H1 (cell line): ENCODE measurements around the gene ANKRD11. TPM values are rescaled to one million over a fixed set of nuclear protein-coding genes. Genes with fewer than 3 reads are reported as not detected.

Experiments used
- CTCF ChIA-PET: fragments of 300-600 bp; sonication (Branson Sonifier 250); formaldehyde crosslinking; loops from one replicate; lab custom pipeline; 2021; ENCODE audit not compliant: partially characterized antibody; lab: Charles Lee
- POLR2A ChIA-PET: fragments of 300-600 bp; sonication (Branson Sonifier 250); formaldehyde crosslinking; loops from one replicate; lab custom pipeline; 2021; ENCODE audit warnings: inconsistent platforms; ENCODE audit not compliant: partially characterized antibody; lab: Charles Lee
- DNase-seq, 2 experiments: peaks; one replicate each; pipeline versions ENCODE4 v3.0.0 to v3.0.0-alpha.2; 2010 to 2022; ENCODE audit warnings: low spot score in 2 of 2, low read depth in 1 of 2, mixed read lengths in 1 of 2
- FAIRE-seq: peaks from 2 replicates; lab custom pipeline; 2011; peaks lifted over from hg19 to GRCh38; lab: Jason Lieb, UNC
- H2AFZ ChIP-seq: 2 replicates; pipeline ENCODE4 v1.8.1; 2012; ENCODE audit warnings: low read length, inconsistent platforms
- H2AK5ac ChIP-seq: 2 replicates; pipeline ENCODE4 v1.6.1; 2013; ENCODE audit warnings: low read depth, low read length
- H2BK120ac ChIP-seq: replicated peaks from 2 replicates; pipeline ENCODE3; 2013; ENCODE audit warnings: low read depth, low read length, inconsistent platforms
- H2BK12ac ChIP-seq: 2 replicates; pipeline ENCODE4 v1.6.1; 2013; ENCODE audit warnings: low read depth, low read length
- H2BK15ac ChIP-seq: 2 replicates; pipeline ENCODE4 v1.6.1; 2013; ENCODE audit warnings: low read length
- H2BK20ac ChIP-seq: 2 replicates; pipeline ENCODE4 v1.6.1; 2013; ENCODE audit warnings: low read length
- H2BK5ac ChIP-seq: 2 replicates; pipeline ENCODE4 v1.6.1; 2013; ENCODE audit warnings: low read depth, low read length
- H3K14ac ChIP-seq: 2 replicates; pipeline ENCODE4 v1.6.1; 2013; ENCODE audit warnings: inconsistent platforms; ENCODE audit not compliant: insufficient read length
- H3K18ac ChIP-seq: 2 replicates; pipeline ENCODE4 v1.6.1; 2013; ENCODE audit warnings: low read length; ENCODE audit errors: extremely low read depth
- H3K23ac ChIP-seq: 2 replicates; pipeline ENCODE4 v1.6.1; 2013; ENCODE audit warnings: inconsistent platforms; ENCODE audit not compliant: insufficient read length
- H3K23me2 ChIP-seq: 2 replicates; pipeline ENCODE4 v1.6.1; 2013; ENCODE audit warnings: low read depth, low read length
- H3K27ac ChIP-seq: 2 replicates; pipeline ENCODE4 v1.6.1; 2011; ENCODE audit warnings: low read depth, low read length, inconsistent platforms
- H3K27me3 ChIP-seq, 4 experiments: replicated peaks in 1 of 4; 1 replicate in 1 of 4; 2 replicates in 3 of 4; pipeline versions ENCODE4 v1.6.1 to v1.8.1; 2011 to 2013; ENCODE audit warnings: low read length in 3 of 4, mild to moderate bottlenecking in 3 of 4, inconsistent platforms in 2 of 4, mixed read lengths in 2 of 4, moderate library complexity in 1 of 4; ENCODE audit not compliant: control insufficient read depth in 3 of 4, insufficient read depth in 3 of 4; ENCODE audit errors: extremely low read depth in 1 of 4
- H3K36me3 ChIP-seq, 4 experiments: 2 replicates each; pipeline versions ENCODE4 v1.6.1 to v1.8.1; 2011 to 2013; ENCODE audit warnings: mild to moderate bottlenecking in 4 of 4, low read length in 3 of 4, moderate library complexity in 2 of 4, control low read depth in 1 of 4, inconsistent platforms in 1 of 4; ENCODE audit not compliant: insufficient read depth in 4 of 4, control insufficient read depth in 2 of 4
- H3K4ac ChIP-seq: replicated peaks from 2 replicates; pipeline ENCODE3; 2013; ENCODE audit warnings: low read length, low read depth, mixed read lengths, inconsistent platforms; ENCODE audit not compliant: insufficient read length
- H3K4me1 ChIP-seq, 4 experiments: replicated peaks in 1 of 4; 1 replicate in 1 of 4; 2 replicates in 3 of 4; pipeline versions ENCODE4 v1.6.1 to v1.8.1; 2011 to 2013; ENCODE audit warnings: low read length in 3 of 4, inconsistent platforms in 2 of 4, mixed read lengths in 1 of 4; ENCODE audit not compliant: insufficient read depth in 4 of 4, control insufficient read depth in 3 of 4
- H3K4me2 ChIP-seq, 2 experiments: 2 replicates each; pipeline versions ENCODE4 v1.6.1 to v1.8.1; 2011 to 2013; ENCODE audit warnings: low read depth in 2 of 2, low read length in 2 of 2, control low read depth in 1 of 2, inconsistent platforms in 1 of 2, mild to moderate bottlenecking in 1 of 2; ENCODE audit not compliant: insufficient read depth in 1 of 2
- H3K4me3 ChIP-seq, 4 experiments: fragments of 200-600, 300-600 bp in 1 of 4; sonication (generic), shearing (Covaris generic), sonication (Bioruptor Twin) in 1 of 4; 2 replicates each; pipeline versions ENCODE4 v1.5.1 to v1.8.1; 2011 to 2016; ENCODE audit warnings: low read length in 4 of 4, low read depth in 3 of 4, control low read depth in 2 of 4, inconsistent platforms in 2 of 4, mild to moderate bottlenecking in 2 of 4, mixed read lengths in 1 of 4, moderate library complexity in 1 of 4; ENCODE audit not compliant: insufficient read depth in 2 of 4; ENCODE audit errors: extremely low read depth in 1 of 4
- H3K56ac ChIP-seq: replicated peaks from 2 replicates; pipeline ENCODE3; 2013; ENCODE audit warnings: low read depth, mild to moderate bottlenecking, mixed read lengths, low read length, inconsistent platforms; ENCODE audit not compliant: insufficient read length
- H3K79me1 ChIP-seq: 2 replicates; pipeline ENCODE4 v1.6.1; 2013; ENCODE audit warnings: low read depth, low read length, control low read depth
- H3K79me2 ChIP-seq, 2 experiments: 2 replicates each; pipeline versions ENCODE4 v1.6.1 to v1.8.1; 2012 to 2013; ENCODE audit warnings: low read length in 2 of 2, mild to moderate bottlenecking in 2 of 2, inconsistent platforms in 1 of 2; ENCODE audit not compliant: insufficient read depth in 2 of 2, control insufficient read depth in 1 of 2
- H3K9ac ChIP-seq, 4 experiments: replicated peaks in 1 of 4; 1 replicate in 1 of 4; 2 replicates in 3 of 4; pipeline versions ENCODE4 v1.6.1 to v1.8.1; 2011 to 2013; ENCODE audit warnings: low read depth in 3 of 4, low read length in 3 of 4, control low read depth in 2 of 4, mild to moderate bottlenecking in 2 of 4, moderate library complexity in 2 of 4, inconsistent platforms in 1 of 4; ENCODE audit errors: extremely low read depth in 1 of 4
- H3K9me3 ChIP-seq, 2 experiments: 2 replicates each; pipeline versions ENCODE4 v1.6.1 to v1.8.1; 2012 to 2013; ENCODE audit warnings: mild to moderate bottlenecking in 2 of 2, moderate library complexity in 2 of 2, control low read depth in 1 of 2, inconsistent platforms in 1 of 2, low read depth in 1 of 2, low read length in 1 of 2, mixed read lengths in 1 of 2; ENCODE audit not compliant: insufficient read depth in 2 of 2
- H4K20me1 ChIP-seq, 2 experiments: replicated peaks in 1 of 2; 2 replicates each; pipeline versions ENCODE3 to v1.8.1; 2011 to 2013; ENCODE audit warnings: inconsistent platforms in 2 of 2, low read length in 2 of 2, mild to moderate bottlenecking in 1 of 2; ENCODE audit not compliant: insufficient read depth in 2 of 2, control insufficient read depth in 1 of 2
- H4K5ac ChIP-seq: 2 replicates; pipeline ENCODE4 v1.6.1; 2013; ENCODE audit warnings: low read length, low read depth, mixed read lengths, inconsistent platforms; ENCODE audit not compliant: insufficient read length
- H4K8ac ChIP-seq: 2 replicates; pipeline ENCODE4 v1.8.0; 2013; ENCODE audit warnings: mild to moderate bottlenecking, moderate library complexity, low read length, inconsistent platforms; ENCODE audit not compliant: insufficient read depth; ENCODE audit errors: extremely low read depth
- H4K91ac ChIP-seq: replicated peaks from 2 replicates; pipeline ENCODE3; 2013; ENCODE audit warnings: low read length, mixed read lengths, inconsistent platforms; ENCODE audit not compliant: insufficient read length
- BCL11A ChIP-seq, 2 experiments: IDR thresholded peaks; one replicate each; pipeline ENCODE4 v1.6.1; 2011; ENCODE audit warnings: low read depth in 2 of 2, low read length in 2 of 2, mild to moderate bottlenecking in 2 of 2
- EZH2 ChIP-seq: fragments of 200-600 bp; sonication (generic); IDR thresholded peaks from 2 replicates; pipeline ENCODE4 v1.7.1; 2012; ENCODE audit warnings: low read depth, mild to moderate bottlenecking, moderate library complexity, low read length, inconsistent platforms; ENCODE audit not compliant: severe bottlenecking
- KDM4A ChIP-seq: IDR thresholded peaks from one replicate; pipeline ENCODE4 v1.7.1; 2012; ENCODE audit warnings: low read depth, mild to moderate bottlenecking, moderate library complexity, low read length, inconsistent platforms; ENCODE audit not compliant: severe bottlenecking
- POLR2A ChIP-seq, 2 experiments: IDR thresholded peaks; 1 replicate in 1 of 2; 2 replicates in 1 of 2; pipeline ENCODE4 v1.6.1; 2011; ENCODE audit warnings: low read depth in 2 of 2, low read length in 2 of 2, mild to moderate bottlenecking in 2 of 2; ENCODE audit errors: control extremely low read depth in 1 of 2
- SUZ12 ChIP-seq: fragments of 200-600 bp; sonication (generic); IDR thresholded peaks from 2 replicates; pipeline ENCODE4 v1.6.1; 2012; ENCODE audit warnings: mild to moderate bottlenecking, inconsistent platforms, low read length, moderate library complexity, mixed read lengths
- TAF7 ChIP-seq: optimal IDR thresholded peaks from 2 replicates; pipeline ENCODE3; 2011; ENCODE audit warnings: low read depth, mild to moderate bottlenecking, inconsistent platforms, low read length, moderate library complexity, borderline replicate concordance
- WGBS, 2 experiments: shearing (Covaris generic) in 1 of 2; methylation state at CpG; one replicate each; pipeline versions ENCODE4 v1.1.6 to v1.1.7; 2013 to 2015; ENCODE audit warnings: low lambda C conversion rate in 2 of 2, mixed read lengths in 2 of 2, inconsistent platforms in 1 of 2, low coverage in 1 of 2, missing lambda C conversion rate in 1 of 2; ENCODE audit not compliant: insufficient replicate concordance in 2 of 2, insufficient coverage in 1 of 2, insufficient read length in 1 of 2; ENCODE audit errors: extremely low coverage in 1 of 2, missing lambda C conversion rate in 1 of 2; 5-methylcytosine and 5-hydroxymethylcytosine counted together
- polyA plus RNA-seq, 7 experiments: library from polyadenylated mRNA; depleted of rRNA in 3 of 7; stranded (reverse) in 5 of 7; unstranded in 2 of 7; fragments of >200 nt in 5 of 7; fragments of 200-250 nt in 2 of 7; gene quantifications; 1 replicate in 5 of 7; 2 replicates in 1 of 7; 4 replicates in 1 of 7; pipeline versions ENCODE4 v1.2.1 to v1.2.3, GENCODE V29; 2011 to 2013; ENCODE audit warnings: missing spikeins in 2 of 7, mixed read lengths in 2 of 7
- total RNA-seq: library from RNA; stranded (reverse); fragmentation: NEBNext Ultra II Directional; extraction: Animal tissue kit (Norgen Biotek cat#: 25700); gene quantifications from 2 replicates; pipeline ENCODE4 v1.2.1, GENCODE V29; 2021

Gene ANKRD11
- total and polyA plus RNA-seq, 2 of the 8 experiments (the other 6 are each of a cell fraction or from before 2014, with no cell fraction given) = 46.5 to 142 TPM

- DNase-seq = peak in 1 of 2 experiments; percentile 67
- H3K27me3 ChIP-seq = peaks cover 4 to 20% (median 15%) of the 10 kb centered on the region in 4 experiments; a peak in 6 of 7 replicates
- no peaks in the 10 kb centered on the region for H3K79me2 ChIP-seq
- peak overlapping the region in 2 of 4 experiments; percentile 34 to 36; a peak in 4 of 7 replicates for H3K9ac ChIP-seq
- peak overlapping the region; percentile 64 to 72 for H3K4me2 ChIP-seq
- ChIA-PET POLR2A (interaction anchor here (0.9 to 1.6 kb wide), 4 partner anchors 8 to 30 kb away, joined by 3 to 6 read pairs (median 5); no protein-coding TSS in a partner anchor), CTCF (no interaction called here)
- peak overlapping the region; percentile 83 for H3K18ac ChIP-seq
- H4K5ac ChIP-seq = no peak overlapping the region
- peak overlapping the region; percentile 27 to 59 (median 36) for H3K4me3 ChIP-seq
- H3K4ac ChIP-seq = no peak overlapping the region
- H2AFZ ChIP-seq = no peak overlapping the region
- H3K23me2 ChIP-seq = peaks cover 11% of the 10 kb centered on the region; the same call in 1 of the 2 replicates
- no peak overlapping the region for H3K14ac ChIP-seq
- WGBS, 2 experiments = 16% methylated on average over 34 of the region's 44 CpGs; no CpG with 5 or more reads in 1 of the 2 experiments
- H3K9me3 ChIP-seq = no peaks in the 10 kb centered on the region
- no peak overlapping the region for H2AK5ac ChIP-seq
- H3K79me1 ChIP-seq = no peaks in the 10 kb centered on the region
- H2BK120ac ChIP-seq = no peak overlapping the region
- no peak overlapping the region for H4K91ac ChIP-seq
- H4K8ac ChIP-seq = peak overlapping the region; percentile 96
- H2BK15ac ChIP-seq = 0 out of 2 replicates have a peak overlapping the region, but pooled peaks have one; percentile 46
- H3K36me3 ChIP-seq = no peaks in the 10 kb centered on the region
- H2BK20ac ChIP-seq = no peak overlapping the region
- no peak overlapping the region for H3K27ac ChIP-seq
- H4K20me1 ChIP-seq = peaks cover 0 to 4% of the 10 kb centered on the region in 2 experiments
- H3K4me1 ChIP-seq = peaks cover 0 to 7% (median 2%) of the 10 kb centered on the region in 4 experiments; a peak in 4 of 7 replicates
- TF ChIP-seq POLR2A (IDR thresholded peaks at IDR 0.05; ENCODE audit: control extremely low read depth in 1 of 2, low read depth in 2 of 2, low read length in 2 of 2) (no peak), BCL11A (IDR thresholded peaks at IDR 0.05; ENCODE audit: low read depth in 2 of 2, low read length in 2 of 2) (no peak), KDM4A (peak; percentile 16), SUZ12 (0 out of 2 replicates have a peak, but pooled peaks have one; percentile 43), TAF7 (no peak), EZH2 (peak; percentile 37)
- TF ChIP-seq, all 59 proteins: peak for 3
- H3K23ac ChIP-seq = no peak overlapping the region
- H2BK12ac ChIP-seq = 0 out of 2 replicates have a peak overlapping the region, but pooled peaks have one; percentile 27
- no peak overlapping the region for H2BK5ac ChIP-seq
- no peak overlapping the region for H3K56ac ChIP-seq
- FAIRE-seq = no peak
These were observed 233.1 kb downstream of the ANKRD11 start for GRCh38 chr16:89257281-89257731.
